HPDE6-E6E7 (cell line): Measurements from ENCODE around the gene CDC42BPB.
A peak's percentile ranks its signal among the peaks of the same experiment; 100 is the strongest.

ENCODE experiments used
- DNase-seq: peaks from one replicate; pipeline ENCODE4 v3.0.0; 2011; ENCODE audit warnings: missing footprints; ENCODE audit errors: extremely low spot score

CDC42BPB gene

DNA sequence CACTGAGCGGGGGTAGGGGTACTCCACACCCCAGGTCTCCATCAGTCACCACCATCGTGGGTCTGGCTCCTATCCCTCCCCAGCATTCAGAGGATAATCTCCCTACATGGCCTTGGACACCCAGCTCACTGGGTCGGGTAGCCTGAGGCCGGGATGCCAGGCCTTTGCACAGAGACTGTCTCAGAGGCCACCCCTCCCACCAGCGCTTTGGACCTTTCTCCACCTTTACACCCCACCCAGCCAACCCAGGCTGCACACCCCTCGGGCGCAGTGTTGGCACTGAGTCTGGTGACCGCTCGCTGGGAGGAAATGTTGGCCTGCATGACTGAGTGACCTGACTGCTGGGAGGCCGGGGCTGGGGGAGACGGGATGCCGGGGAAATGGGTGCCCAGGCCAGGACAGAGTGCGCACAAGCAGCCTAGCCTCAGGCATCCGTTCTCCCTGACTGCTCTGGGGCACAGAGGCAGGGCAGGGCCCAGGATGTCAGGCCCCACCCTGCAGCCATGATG, 16.1 kb upstream of the CDC42BPB start:
- no peak for DNase-seq

DNA sequence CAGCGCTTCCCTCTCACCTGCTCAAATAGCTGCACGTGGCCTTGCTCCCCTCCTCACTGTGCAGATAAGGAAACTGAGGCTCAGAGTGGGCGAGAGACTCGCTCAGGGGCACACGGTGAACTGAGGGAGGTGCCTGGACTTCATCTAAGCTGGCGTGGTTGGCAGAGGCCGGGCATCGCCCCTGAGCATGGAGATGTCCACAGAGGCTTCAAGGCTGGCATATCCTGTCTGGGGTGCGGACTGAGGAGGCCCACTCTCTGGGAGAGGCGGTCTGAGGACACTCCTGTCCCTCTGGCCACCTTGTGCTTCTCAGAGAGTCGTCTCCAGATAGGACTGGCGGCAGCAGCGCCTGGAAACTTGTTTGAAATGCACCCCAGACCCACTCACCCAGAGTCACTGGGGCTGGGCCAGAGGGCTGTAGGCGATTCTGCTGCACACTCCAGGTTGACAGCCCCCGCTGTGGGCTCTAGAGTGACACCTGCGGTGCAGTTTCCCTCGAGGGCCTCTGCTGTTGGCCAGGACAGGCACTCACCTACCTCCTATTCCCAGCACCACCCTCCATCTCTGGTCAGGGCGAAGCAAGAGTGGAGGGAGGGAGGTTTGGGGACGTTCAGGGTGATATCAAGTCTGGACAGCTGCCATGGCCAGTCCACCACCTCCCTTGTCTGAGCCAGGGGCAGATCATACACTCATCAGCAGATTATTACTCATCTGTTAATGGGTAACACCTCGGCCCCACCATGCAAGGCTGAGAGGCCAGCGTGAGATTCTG, 15.4 kb upstream of the CDC42BPB start:
- peak; percentile 83 for DNase-seq

DNA sequence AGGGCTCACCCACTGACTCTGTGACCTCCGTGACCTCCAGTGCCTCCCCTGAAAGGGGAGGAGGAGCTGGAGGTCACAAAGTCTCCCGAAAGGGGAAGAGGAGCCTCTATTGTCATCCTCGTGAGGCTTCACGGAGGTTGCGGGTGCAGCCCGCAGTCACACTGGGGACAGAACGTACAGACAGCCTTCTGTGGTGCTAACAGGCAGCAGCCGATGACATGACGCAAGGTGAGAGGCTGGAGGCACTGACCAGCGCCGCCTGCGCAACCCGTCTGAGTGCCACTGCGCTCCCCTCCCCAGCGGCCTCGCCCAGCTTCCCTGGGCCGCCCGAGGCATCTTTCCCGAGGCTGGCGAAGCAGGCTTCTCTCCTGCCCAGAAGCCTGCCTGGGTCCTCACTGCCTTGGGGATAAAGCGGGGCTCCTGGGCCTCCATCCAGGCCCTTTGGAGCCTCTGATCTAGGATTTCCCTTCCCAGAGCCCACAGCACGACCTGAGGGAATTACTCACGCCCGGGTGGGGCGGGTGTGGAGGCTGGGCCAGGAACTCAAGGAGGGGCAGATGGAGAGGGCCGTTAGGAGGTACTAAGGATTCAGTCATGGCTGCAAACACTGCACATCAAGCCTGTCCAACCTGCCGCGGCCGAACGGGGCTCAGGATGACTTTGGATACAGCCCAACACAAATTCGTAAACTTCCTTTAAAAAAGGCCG, 14.3 kb upstream of the CDC42BPB start:
- DNase-seq: no peak

DNA sequence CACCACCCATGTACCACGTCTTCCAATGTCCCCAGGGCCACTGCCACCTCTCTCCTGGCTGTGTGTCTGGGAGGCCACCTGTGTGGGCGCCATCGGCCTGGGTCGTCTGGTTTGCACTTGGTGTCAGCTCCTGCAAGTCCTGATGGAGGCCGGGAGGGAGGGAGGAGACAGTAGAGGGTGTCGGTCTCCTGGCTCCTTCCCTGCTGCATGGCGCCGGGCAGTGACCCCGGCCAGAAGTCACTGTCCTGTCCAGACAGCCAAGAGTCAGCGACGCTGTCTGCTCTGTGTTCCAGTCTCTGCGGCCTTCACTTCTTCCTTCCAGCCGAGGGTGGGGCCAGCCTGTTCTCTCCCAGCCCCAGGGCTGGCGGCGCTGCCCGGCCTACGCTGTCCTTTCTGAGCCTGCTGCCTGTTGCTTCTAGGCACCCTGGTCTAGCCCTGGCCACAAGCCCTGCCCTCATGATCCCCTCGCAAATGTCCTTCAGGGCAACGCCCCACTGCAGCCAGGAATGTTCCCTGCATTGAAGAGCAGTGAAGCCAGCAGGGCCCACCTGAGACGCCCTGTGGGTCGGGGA, 13.7 kb upstream of the CDC42BPB start:
- DNase-seq: no peak

DNA sequence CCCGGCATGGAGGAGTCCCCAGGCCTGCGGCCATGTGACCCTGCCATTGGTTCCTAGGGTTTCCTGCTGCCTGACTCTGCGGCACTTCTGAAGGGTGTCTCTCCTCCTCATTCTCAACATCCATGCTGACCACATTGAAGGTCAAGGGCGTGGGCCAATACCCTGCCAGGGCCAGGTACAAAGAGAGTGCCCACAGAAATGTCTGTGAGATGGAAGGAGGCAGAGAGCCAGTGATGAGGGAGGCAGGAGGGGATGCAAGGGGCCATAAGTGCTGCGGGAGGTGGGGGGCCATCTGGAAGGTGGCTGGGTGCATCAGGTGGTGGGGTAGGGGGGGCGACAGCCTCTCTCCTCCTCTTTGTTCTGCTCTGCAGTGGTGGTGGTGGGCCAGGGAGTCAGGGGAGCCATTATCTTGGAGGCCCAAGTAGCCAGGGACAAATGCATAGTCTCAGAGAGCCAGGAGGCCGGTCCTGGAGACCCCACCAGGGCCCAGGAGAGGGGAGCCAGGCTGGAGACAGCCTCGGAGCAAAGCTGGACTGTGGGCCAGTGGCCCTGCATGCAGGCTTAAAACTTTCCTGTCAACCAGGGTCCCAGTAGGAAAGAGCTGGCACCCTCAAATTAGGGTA, 13.0 kb upstream of the CDC42BPB start:
- DNase-seq: no peak

DNA sequence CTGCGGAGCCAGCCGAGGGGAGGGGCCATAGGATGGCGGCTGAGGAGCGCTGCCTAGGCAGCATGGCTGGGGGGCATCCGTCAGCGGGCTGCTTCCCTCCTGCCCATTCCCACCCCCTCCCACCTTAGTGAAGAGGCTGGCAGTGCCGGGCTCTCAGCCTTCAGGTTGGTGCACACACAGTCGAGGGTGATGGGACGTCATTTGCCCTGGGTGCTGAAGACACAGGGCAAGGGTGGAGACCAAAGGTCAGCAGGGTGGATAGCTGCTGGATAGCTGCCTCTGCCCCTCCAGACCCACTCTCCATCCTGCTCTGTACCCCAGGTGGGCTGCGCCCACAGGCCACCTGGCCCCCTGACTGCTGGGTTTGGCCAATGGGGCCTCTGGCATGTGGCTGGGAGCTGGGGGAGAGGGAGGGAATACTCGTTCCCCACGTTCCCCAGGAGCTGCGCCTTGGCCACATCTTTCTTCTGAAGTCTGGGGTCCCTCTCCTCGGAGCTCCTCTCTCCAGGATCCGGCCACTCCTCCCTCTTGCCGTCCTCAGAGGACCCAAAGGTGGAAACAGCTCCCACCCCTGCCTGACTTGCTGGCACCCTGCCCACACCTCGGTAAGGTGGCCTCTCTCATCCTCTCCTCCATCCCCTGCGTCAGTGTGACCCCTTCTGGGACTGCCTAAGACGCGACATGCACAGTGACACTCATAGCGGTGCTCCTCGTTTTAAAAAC, 11.2 kb upstream of the CDC42BPB start:
- no peak for DNase-seq

DNA sequence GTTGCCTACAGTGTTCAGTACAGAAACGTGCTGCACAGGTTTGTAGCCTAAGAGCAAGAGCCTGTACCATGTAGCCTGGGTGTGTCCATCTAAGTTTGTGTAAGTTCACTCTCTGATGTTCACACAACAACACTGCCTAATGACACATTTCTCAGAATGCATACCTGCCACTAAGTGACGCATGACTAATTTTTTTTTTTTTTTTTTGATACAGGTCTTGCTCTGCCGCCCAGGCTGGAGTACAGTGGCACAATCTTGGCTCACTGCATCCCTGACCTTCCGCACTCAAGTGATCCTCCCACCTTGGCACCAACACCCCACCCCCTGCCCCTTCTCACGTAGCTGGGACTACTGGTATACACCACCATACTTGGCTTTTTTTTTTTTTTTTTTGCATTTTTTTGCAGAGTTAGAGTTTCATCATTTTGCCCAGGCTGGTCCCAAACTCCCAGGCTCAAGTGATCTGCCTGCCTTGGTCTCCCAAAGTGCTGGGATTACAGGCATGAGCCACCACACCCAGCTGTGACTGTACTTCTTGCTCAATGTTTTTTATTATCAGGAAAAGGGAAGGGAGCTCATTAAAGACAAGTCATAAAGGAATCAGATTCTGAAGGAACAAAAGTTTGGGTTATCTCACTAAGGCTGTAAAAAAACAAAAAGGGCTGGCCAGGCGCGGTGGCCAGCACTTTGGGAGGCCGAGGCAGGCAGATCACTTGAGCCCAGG, 10.0 kb upstream of the CDC42BPB start:
- DNase-seq: no peak

DNA sequence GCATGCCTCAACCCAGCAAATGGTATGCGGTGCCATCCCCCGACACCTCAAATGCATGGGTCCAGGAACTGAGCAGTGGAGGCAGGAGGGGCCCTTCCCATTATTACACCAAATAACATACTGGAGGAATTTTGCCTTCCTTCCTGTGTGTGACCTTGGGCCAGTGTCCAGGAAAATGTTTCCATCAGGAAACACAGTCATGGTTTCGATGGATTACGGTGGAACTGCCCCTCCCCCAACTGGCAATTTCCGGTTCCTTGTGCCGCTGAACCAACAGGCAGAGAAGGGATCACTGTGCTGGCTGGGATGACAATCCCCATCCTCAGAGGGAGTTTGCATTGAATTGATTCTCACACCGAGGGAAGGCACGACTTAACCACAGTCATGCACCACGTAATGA, 9.1 kb upstream of the CDC42BPB start:
- no peak for DNase-seq

DNA sequence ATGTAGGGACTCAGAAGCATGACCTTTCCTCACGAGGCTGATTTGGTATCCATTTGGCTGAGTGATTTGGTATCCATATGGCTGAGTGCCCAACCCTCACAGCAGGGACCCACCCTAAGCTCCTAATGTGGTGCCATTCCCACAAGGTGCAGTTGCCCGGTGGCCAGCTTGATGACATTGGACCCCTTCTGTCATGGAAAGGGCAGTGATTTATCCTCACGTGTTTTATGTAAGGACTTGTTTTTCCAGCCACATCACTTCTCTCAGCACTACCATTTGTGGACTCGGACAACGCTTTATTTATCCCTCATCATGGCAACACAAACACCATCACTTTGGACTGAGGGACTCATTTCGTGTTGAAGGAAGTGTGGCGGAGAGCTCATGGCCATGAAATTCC, 8.5 kb upstream of the CDC42BPB start:
- no peak for DNase-seq

DNA sequence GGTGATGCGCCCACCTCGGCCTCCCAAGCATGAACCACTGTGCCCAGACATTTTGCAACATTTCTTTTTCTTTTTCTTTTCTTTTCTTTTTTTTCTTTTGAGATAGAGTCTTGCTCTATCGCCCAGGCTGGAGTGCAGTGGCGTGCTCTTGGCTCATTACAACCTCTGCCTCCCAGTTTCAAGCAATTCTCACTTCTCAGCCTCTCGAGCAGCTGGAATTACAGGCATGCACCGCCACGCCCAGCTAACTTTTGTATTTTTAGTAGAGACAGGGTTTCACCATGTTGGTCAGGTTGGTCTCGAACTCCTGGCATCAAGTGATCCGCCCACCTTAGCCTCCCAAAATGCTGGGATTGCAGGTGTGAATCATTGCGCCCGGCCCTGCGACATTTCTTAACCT, 7.6 kb upstream of the CDC42BPB start:
- DNase-seq: no peak

DNA sequence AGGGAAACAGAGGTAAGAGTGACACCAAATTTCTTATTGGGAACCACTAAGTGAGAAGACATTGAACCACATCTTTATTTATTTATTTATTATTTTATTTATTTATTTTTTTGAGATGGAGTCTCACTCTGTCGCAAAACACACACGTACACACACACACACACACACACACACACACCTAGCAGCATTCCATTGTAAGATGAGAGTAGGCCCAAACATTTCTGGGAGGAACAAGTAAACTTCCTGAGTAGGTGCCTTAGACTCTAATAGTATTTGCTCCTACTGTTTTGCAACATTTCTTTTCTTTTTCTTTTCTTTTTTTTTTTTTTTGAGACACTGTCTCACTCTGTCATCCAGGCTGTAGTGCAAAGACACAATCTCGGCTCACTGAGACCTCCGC, 7.1 kb upstream of the CDC42BPB start:
- DNase-seq: no peak

DNA sequence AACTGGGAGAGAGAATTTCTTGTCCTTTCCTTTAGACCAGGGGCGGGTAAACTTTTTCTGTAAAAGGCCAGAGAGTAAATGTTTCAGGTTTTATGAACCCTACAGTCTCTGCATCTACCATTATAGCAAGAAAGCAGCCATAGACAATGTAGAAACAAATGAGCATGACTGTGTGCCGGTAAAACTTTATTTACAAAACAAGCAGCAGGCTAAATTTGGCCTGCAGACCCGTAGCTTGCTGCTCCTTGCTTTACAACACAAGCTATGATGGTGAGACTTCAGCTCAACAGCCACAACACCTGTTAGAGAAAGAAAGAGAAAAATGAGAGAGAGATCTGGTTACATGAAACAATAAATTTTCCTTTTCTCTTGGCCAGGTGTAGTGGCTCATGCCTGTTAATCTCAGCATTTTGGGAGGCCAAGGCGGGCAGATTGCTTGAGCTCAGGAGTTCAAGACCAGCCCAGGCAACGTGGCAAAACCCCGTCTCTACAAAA, 4.2 kb upstream of the CDC42BPB start:
- DNase-seq: no peak

DNA sequence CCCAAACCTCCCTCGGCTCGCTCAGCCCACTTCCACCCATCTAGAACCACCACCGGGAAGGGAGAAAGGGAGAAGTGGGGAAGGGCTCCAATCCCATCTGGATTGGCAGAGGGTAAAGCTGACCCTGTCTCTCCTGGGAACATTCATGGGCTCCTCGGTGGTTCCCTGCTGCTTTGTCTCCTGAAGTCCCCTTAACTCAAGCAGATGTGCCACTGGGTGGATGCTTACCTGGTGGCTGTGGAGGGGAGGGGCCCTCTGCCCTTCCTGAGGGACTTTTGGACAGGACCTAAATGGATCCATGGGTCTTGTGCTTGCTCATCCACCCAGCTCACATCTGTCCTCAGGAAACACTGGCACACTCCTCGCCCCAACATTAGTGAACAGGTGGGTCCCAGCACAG, 2.2 kb upstream of the CDC42BPB start:
- no peak for DNase-seq

DNA sequence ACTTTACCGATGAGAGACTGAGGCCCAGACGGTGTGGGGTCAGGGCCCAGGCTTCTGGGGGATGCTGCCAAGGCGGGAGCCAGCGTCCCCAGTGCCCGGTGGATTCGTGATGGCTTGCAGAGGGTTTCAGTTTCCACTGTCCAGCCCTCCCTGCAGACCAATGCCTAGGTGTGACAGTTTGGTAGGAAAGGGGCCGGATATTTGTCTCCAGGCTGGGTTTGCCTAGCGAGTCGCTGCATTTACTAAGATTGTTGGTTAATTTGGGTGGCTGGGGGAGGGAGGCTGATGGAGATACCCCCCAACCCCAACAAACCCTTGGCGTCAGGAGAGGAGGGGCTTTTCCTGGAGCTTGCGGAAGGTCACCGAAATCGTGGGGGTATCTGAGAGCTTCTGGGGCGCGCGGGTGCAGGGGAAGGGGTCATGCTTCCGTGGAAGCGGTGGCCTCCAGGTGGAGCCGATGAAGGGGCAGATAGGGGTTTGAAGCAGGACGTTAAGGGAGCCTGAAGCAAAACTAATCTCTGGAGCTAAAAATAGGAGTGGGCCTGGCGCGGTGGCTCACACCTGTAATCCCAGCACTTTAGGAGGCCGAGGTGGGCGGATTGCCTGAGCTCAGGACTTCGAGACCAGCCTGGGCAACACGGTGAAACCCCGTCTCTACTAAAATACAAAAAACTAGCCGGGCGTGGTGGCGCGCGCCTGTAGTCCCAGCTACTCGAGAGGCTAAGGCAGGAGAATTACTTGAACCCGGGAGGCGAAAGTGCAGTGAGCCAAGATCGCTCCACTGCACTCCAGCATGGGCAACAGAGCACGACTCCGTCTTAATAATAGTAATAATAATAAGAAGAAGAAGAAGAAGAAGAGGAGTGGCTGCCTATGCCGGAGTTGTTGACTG, 1.1 kb upstream of the CDC42BPB start:
- no peak for DNase-seq

DNA sequence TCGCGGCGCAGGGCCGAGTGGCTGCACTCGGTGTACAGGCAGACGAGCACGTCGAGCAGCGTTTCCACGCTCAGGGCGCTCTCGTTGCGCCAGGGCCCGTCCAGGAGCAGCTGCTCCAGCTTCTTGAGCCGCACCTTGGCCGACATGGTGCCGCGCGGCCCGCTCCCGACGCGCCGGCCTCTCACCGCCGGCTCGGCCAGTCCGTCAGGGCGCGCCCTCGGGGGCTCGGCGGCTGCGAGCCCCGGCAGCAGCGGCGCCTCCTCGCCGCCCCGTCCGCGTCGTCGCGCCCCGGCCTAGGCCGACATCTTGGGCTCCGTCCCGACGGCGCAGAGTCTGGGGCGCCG, 349 bp downstream of the CDC42BPB start:
- DNase-seq: no peak

DNA sequence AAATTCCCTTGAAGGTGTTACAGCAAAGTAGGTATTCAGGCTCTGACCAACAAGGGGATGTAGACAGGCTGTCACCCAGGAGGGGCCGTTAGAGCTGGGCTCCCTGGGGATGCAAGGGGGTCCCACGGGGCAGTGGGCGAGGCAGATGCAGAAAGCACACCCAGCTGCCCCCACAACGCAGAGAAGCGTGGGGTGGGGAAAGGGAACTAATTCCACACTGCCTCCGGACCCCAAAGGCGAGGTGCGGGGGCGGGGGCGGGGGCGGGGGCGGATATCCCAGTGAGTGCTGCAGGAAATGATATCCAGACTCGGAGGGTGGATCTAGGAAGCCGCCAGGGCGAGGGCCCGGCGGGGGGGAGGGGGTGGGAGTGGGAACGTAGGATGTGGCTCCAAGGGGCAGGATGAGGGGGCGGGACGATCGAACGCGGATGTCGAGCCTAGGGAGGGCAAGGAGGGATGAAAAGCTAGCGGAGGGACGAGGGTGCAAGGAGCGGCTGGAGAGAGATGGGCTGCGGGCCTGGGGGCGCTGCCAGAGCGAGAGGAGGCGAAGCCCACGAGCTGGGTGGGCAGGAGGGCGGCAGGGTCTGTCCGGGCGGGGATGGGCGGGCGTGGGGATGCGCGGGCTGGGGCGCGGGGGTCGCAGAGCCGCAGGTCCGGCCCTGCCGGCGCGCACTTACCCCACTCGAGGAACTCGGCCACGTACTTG, 874 bp downstream of the CDC42BPB start:
- no peak for DNase-seq

DNA sequence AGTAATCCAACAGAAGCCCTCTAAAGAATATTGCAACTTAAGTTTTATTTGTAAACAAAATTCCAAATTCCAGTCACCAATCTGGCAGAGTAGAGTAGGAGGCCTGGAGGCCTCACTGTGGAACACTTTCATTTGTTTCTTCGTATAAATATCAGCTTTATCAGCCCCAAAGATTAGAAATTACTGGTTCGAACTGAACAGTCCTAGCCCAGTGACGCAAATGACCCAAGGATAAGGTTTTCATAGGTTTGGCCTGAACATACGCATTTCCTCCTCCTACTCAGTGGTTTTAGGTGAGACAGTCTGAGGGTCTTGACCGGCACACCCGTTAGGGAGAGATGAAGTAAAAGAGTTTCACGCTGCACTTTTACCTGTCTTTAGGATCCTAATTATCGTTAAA, 1.7 kb downstream of the CDC42BPB start:
- DNase-seq: no peak

DNA sequence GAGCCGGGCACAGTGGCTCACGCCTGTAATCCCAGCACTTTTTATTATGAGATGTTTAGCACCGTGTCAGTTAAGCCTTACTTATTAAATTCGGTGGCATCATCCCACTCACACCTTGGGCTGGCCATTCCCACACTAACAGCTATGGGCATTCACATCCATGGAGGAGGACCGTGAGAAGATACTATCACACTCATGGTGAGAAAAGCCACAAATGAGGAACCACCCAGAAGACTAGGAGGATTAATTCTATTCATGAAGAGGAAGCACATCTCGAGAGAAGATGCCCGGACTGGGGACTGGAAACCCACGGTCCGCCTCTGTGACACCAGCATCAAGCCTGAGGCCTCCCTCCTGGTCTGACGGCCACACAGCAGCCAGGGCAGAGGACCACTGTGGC, 4.9 kb downstream of the CDC42BPB start:
- DNase-seq: no peak

DNA sequence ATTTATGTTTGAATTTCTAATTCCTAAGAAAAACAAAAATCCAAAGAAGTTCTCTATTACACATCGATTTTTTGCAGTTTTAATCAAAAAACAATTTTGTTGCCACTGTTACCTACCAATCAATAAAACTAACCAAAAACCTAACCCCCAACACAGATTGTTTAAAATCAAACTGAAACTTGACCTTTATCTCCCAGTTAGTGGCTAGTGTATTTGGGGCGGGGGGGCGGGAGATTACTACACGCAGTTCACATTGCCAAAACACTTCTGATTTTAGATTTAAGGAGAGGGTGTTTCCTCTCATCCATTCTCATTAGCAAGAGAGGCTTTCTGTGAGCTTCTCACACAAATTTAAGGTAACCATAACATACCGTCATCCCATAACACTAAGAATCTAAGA, 6.4 kb downstream of the CDC42BPB start:
- DNase-seq: no peak
